ENCODE data around the gene ZC3H7A. TPM values are rescaled to one million over a fixed set of nuclear protein-coding genes. Genes with fewer than 3 reads are reported as not detected.
"Not testable (repeated sequence)": the region's sequence is repeated elsewhere in the genome, so short reads cannot be mapped to it uniquely, and the experiment has no call there.

The ZC3H7A gene
- total RNA-seq, 1 donor from 2014 or later = 14.5 TPM

DNA sequence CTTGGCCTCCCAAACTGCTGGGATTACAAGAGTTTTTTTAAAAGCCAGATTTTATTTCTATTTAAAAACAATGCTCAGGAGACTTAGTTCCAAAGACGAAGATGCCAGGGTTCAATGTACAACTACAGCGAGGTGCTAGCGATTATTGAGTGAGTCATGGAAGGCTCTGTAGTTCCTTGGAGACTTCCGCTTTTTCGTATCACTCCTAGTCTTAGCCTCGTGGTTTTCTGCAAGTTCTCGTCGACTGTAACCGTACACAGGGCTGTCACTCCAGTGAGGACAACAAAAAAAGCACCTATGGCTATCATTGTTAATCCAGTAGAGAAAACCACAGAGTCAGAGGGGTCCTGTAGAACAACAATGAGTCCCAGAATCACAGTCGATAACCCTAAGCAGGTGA lies 22.7 kb upstream of the ZC3H7A start:
- no peak overlapping the region for H3K4me3 ChIP-seq (ENCODE audit: low read depth, low read length)
- no peak for DNase-seq (ENCODE audit: low read depth)
- no peak for TF ChIP-seq CTCF (conservative IDR thresholded peaks at IDR 0.05; ENCODE audit: low read depth, low read length)

- not testable (repeated sequence) for DNase-seq (ENCODE audit: low read depth)
Measured at GRCh38 chr16:11818970-11819369, 21.9 kb upstream of the ZC3H7A start.

DNA sequence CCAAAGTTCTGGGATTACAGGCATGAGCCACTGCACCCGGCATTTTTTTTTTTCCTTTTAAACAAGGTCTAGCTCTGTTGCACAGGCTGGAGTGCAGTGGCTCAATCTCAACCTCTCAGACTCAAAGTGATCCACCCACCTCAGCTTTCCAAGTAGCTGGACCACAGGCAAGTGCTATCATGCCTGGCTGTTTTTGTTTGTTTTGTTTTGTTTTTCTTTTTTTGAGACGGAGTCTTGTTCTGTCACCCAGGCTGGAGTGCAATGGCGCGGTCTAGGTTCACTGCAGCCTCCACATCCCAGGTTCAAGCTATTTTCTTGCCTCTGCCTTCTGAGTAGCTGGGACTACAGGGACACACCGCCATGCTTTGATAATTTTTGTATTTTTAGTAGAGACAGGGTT lies 19.1 kb upstream of the ZC3H7A start:
- no peak overlapping the region for H3K4me3 ChIP-seq (ENCODE audit: low read depth, low read length)
- DNase-seq (ENCODE audit: low read depth) = no peak
- no peak for TF ChIP-seq CTCF (conservative IDR thresholded peaks at IDR 0.05; ENCODE audit: low read depth, low read length)

More at GRCh38 chr16:11818970-11819369, 21.9 kb upstream of the ZC3H7A start:
- not testable (repeated sequence) for H3K4me3 ChIP-seq (ENCODE audit: low read depth, low read length)

DNA sequence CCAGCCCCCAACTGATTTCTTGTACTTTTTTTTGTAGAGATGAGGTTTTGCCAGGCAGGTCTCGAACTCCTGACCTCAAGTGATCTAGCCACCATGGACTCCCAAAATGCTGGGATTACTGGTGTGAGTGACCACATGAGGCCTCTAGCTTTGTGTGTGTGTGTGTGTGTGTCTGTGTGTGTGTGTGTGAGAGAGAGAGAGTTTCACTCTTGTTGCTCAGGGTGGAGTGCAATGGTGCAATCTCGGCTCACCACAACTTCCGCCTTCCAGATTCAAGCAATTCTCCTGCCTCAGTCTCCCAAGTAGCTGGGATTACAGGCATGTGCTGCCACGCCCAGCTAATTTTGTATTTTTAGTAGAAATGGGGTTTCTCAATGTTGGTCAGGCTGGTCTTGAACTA lies 17.7 kb upstream of the ZC3H7A start:
- H3K4me3 ChIP-seq (ENCODE audit: low read depth, low read length); DNase-seq (ENCODE audit: low read depth): not testable (repeated sequence)

DNA sequence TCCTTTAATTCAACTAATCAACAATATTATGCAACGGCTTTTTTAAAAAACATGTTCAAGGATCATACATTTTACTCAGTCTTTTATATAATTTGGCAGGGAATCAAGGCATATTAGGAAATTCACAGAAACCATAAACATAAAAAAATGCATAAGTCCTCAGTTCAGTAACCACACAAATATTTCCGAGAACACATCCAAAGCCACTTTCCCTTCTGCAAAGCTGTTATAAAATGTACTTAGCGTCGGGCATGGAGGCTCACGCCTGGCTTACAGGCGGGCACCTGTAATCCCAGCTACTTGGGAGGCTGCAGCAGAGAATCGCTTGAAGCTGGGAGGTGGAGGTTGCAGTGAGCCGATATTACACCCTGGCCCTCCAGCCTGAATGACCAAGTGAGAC lies 9.7 kb upstream of the ZC3H7A start:
- no peak for TF ChIP-seq CTCF (conservative IDR thresholded peaks at IDR 0.05; ENCODE audit: low read depth, low read length)
- no peak overlapping the region for H3K4me3 ChIP-seq (ENCODE audit: low read depth, low read length)
- DNase-seq (ENCODE audit: low read depth) = no peak

GRCh38 chr16:11805556-11805955 lies 8.5 kb upstream of the ZC3H7A start:
- no peak for DNase-seq (ENCODE audit: low read depth)
- no peak for TF ChIP-seq CTCF (conservative IDR thresholded peaks at IDR 0.05; ENCODE audit: low read depth, low read length)
- no peak overlapping the region for H3K4me3 ChIP-seq (ENCODE audit: low read depth, low read length)

- H3K4me3 ChIP-seq (ENCODE audit: low read depth, low read length) = no peak overlapping the region
- DNase-seq (ENCODE audit: low read depth) = no peak
- TF ChIP-seq CTCF (conservative IDR thresholded peaks at IDR 0.05; ENCODE audit: low read depth, low read length) = no peak
Measured at GRCh38 chr16:11801481-11802021, 4.5 kb upstream of the ZC3H7A start.

DNA sequence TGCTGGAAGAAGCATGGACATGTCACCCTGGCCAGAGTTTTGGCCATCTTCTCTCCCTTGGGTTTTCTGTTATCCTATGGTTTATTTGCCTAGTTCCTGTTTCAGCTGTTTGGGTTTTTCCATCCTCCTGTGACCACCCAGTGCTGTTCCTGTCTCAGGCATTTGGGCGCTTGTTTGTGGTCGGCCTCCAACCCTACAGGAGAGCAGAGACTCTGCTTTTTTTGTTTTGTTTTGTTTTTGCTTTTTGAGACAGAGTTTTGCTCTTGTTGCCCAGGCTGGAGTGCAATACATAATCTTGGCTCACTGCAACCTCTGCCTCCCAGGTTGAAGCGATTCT lies 3.3 kb upstream of the ZC3H7A start:
- H3K4me3 ChIP-seq (ENCODE audit: low read depth, low read length) = no peak overlapping the region
- TF ChIP-seq CTCF (conservative IDR thresholded peaks at IDR 0.05; ENCODE audit: low read depth, low read length) = no peak
- no peak for DNase-seq (ENCODE audit: low read depth)

All from epithelial cell of proximal tubule (primary cell).